Activated T-helper 2 cell treated with anti-CD3 and anti-CD28 coated beads, Interferon-gamma antibody, Interleukin-2, Interleukin-4, amounts not matched to agents 10 μg/mL and 5 μg/mL and 100 μg/mL, durations not matched to agents 14 hours and 24 hours and 36 hours (primary cell): ENCODE results near the gene EIF5B. TPM values are rescaled to one million over a fixed set of nuclear protein-coding genes. Genes with fewer than 3 reads are reported as not detected.

Experiments
- DNase-seq: peaks from one replicate; pipeline ENCODE4 v3.0.0; 2021; ENCODE audit warnings: low spot score
- H3K27ac Mint-ChIP-seq: one replicate; pipeline ENCODE4 v1.8.0; 2021; ENCODE audit warnings: mixed read lengths
- H3K27me3 Mint-ChIP-seq: one replicate; pipeline ENCODE4 v1.8.0; 2021; ENCODE audit warnings: low read depth, mixed read lengths
- H3K36me3 Mint-ChIP-seq: one replicate; pipeline ENCODE4 v1.8.0; 2021; ENCODE audit warnings: low read depth, mixed read lengths
- H3K4me1 Mint-ChIP-seq: one replicate; pipeline ENCODE4 v1.8.0; 2021; ENCODE audit warnings: low read depth, mixed read lengths
- H3K4me3 Mint-ChIP-seq: one replicate; pipeline ENCODE4 v1.8.0; 2021; ENCODE audit warnings: low read depth, mild to moderate bottlenecking, moderate library complexity, mixed read lengths
- H3K9me3 Mint-ChIP-seq: one replicate; pipeline ENCODE4 v1.8.0; 2021; ENCODE audit warnings: mixed read lengths
- intact Hi-C: fragments of 100-400 bp; cut with micrococcal nuclease; formaldehyde crosslinking; loops from one replicate; pipeline ENCODE4 v1.15.1; 2023
- total RNA-seq: library from RNA; stranded (reverse); gene quantifications from 2 replicates; pipeline ENCODE4 v1.2.3, GENCODE V29; 2022

EIF5B gene
- total RNA-seq, 1 donor from 2014 or later = 81.0 TPM

- Mint-ChIP-seq H3K27ac (peak overlapping the region; percentile 57), H3K9me3 (no peaks in the 10 kb centered on the region), H3K27me3 (no peaks in the 10 kb centered on the region), H3K36me3 (peaks cover 33% of the 10 kb centered on the region), H3K4me3 (no peak overlapping the region), H3K4me1 (peaks cover 11% of the 10 kb centered on the region)
- no peak for DNase-seq
- intact Hi-C loops = no loop called here
Measured at GRCh38 chr2:99430614-99431291, 93.6 kb downstream of the EIF5B start.

- no peaks in the 10 kb centered on the region for H3K27me3 Mint-ChIP-seq
- no peak for DNase-seq
- intact Hi-C loops = no loop called here
- H3K4me3 Mint-ChIP-seq = no peak overlapping the region
- H3K36me3 Mint-ChIP-seq = peaks cover 33% of the 10 kb centered on the region
- peaks cover 11% of the 10 kb centered on the region for H3K4me1 Mint-ChIP-seq
- no peak overlapping the region for H3K27ac Mint-ChIP-seq
- H3K9me3 Mint-ChIP-seq = no peaks in the 10 kb centered on the region
Measured at GRCh38 chr2:99431587-99432275, 94.5 kb downstream of the EIF5B start.

GRCh38 chr2:99433340-99433739 lies 96.2 kb downstream of the EIF5B start:
- Mint-ChIP-seq H3K27me3 (no peaks in the 10 kb centered on the region), H3K9me3 (no peaks in the 10 kb centered on the region), H3K36me3 (peaks cover 26% of the 10 kb centered on the region), H3K27ac (no peak overlapping the region), H3K4me1 (peaks cover 11% of the 10 kb centered on the region), H3K4me3 (no peak overlapping the region)
- intact Hi-C loops = no loop called here
- DNase-seq = no peak

GRCh38 chr2:99436874-99437273 lies 99.7 kb downstream of the EIF5B start:
- H3K27ac Mint-ChIP-seq = no peak overlapping the region
- no peak overlapping the region for H3K4me3 Mint-ChIP-seq
- no peak for DNase-seq
- H3K27me3 Mint-ChIP-seq = no peaks in the 10 kb centered on the region
- H3K9me3 Mint-ChIP-seq = no peaks in the 10 kb centered on the region
- peaks cover 2% of the 10 kb centered on the region for H3K4me1 Mint-ChIP-seq
- H3K36me3 Mint-ChIP-seq = peaks cover 26% of the 10 kb centered on the region
- intact Hi-C loops = no loop called here

GRCh38 chr2:99439971-99440505 lies 102.8 kb downstream of the EIF5B start:
- peaks cover 27% of the 10 kb centered on the region for H3K36me3 Mint-ChIP-seq

GRCh38 chr2:99442837-99443236 lies 105.6 kb downstream of the EIF5B start:
- H3K4me1 Mint-ChIP-seq = peaks cover 10% of the 10 kb centered on the region

More at GRCh38 chr2:99439971-99440505, 102.8 kb downstream of the EIF5B start:
- H3K9me3 Mint-ChIP-seq = no peaks in the 10 kb centered on the region
- no peak overlapping the region for H3K4me3 Mint-ChIP-seq
- intact Hi-C loops = no loop called here
- no peak overlapping the region for H3K27ac Mint-ChIP-seq
- no peak for DNase-seq
- no peaks in the 10 kb centered on the region for H3K27me3 Mint-ChIP-seq
- H3K4me1 Mint-ChIP-seq = peaks cover 7% of the 10 kb centered on the region

GRCh38 chr2:99444222-99444621 lies 107.0 kb downstream of the EIF5B start:
- H3K4me3 Mint-ChIP-seq = no peak overlapping the region
- intact Hi-C loops = no loop called here
- H3K9me3 Mint-ChIP-seq = no peaks in the 10 kb centered on the region
- H3K36me3 Mint-ChIP-seq = peaks cover 28% of the 10 kb centered on the region
- H3K4me1 Mint-ChIP-seq = peaks cover 14% of the 10 kb centered on the region
- H3K27me3 Mint-ChIP-seq = no peaks in the 10 kb centered on the region
- no peak overlapping the region for H3K27ac Mint-ChIP-seq
- no peak for DNase-seq

More at GRCh38 chr2:99442837-99443236, 105.6 kb downstream of the EIF5B start:
- no peak for DNase-seq
- no peak overlapping the region for H3K4me3 Mint-ChIP-seq
- H3K27ac Mint-ChIP-seq = no peak overlapping the region
- intact Hi-C loops = no loop called here
- peaks cover 27% of the 10 kb centered on the region for H3K36me3 Mint-ChIP-seq
- no peaks in the 10 kb centered on the region for H3K9me3 Mint-ChIP-seq
- no peaks in the 10 kb centered on the region for H3K27me3 Mint-ChIP-seq

GRCh38 chr2:99445065-99445464 lies 107.9 kb downstream of the EIF5B start:
- Mint-ChIP-seq H3K27me3 (no peaks in the 10 kb centered on the region), H3K4me3 (no peak overlapping the region), H3K9me3 (no peaks in the 10 kb centered on the region), H3K4me1 (peaks cover 14% of the 10 kb centered on the region), H3K36me3 (peaks cover 27% of the 10 kb centered on the region), H3K27ac (no peak overlapping the region)
- no peak for DNase-seq
- intact Hi-C loops = no loop called here

GRCh38 chr2:99448556-99448955 lies 111.4 kb downstream of the EIF5B start:
- Mint-ChIP-seq H3K9me3 (no peaks in the 10 kb centered on the region), H3K4me3 (no peak overlapping the region), H3K4me1 (peaks cover 14% of the 10 kb centered on the region), H3K36me3 (peaks cover 35% of the 10 kb centered on the region), H3K27ac (no peak overlapping the region), H3K27me3 (no peaks in the 10 kb centered on the region)
- intact Hi-C loops = no loop called here
- DNase-seq = no peak

- peaks cover 45% of the 10 kb centered on the region for H3K36me3 Mint-ChIP-seq
- no peak for DNase-seq
- H3K9me3 Mint-ChIP-seq = no peaks in the 10 kb centered on the region
- H3K4me3 Mint-ChIP-seq = no peak overlapping the region
- no peak overlapping the region for H3K27ac Mint-ChIP-seq
- H3K27me3 Mint-ChIP-seq = no peaks in the 10 kb centered on the region
- intact Hi-C loops = no loop called here
- peaks cover 7% of the 10 kb centered on the region for H3K4me1 Mint-ChIP-seq
Measured at GRCh38 chr2:99450199-99450598, 113.0 kb downstream of the EIF5B start.

Other genes with a start within 250 kb of the EIF5B start
- 0.16 TPM in 1 of 2 replicates, not detected in the other for gene C2orf15, start 195.7 kb upstream of the EIF5B start, total RNA-seq
- gene TSGA10, start 182.4 kb upstream of the EIF5B start, total RNA-seq = 3.3 and 3.4 TPM in 2 replicates
- 3.4 and 3.5 TPM in 2 replicates for gene LIPT1, start 182.4 kb upstream of the EIF5B start, total RNA-seq
- gene MITD1, start 156.3 kb upstream of the EIF5B start, total RNA-seq = 49.7 and 52.4 TPM in 2 replicates
- gene MRPL30, start 156.2 kb upstream of the EIF5B start, total RNA-seq = 27.6 and 29.4 TPM in 2 replicates
- gene LYG2, start 81.7 kb upstream of the EIF5B start, total RNA-seq = not detected in 2 replicates
- gene LYG1, start 36.2 kb upstream of the EIF5B start, total RNA-seq = 2.0 and 2.2 TPM in 2 replicates
- 36.2 and 37.0 TPM in 2 replicates for gene TXNDC9, start 1.1 kb upstream of the EIF5B start, total RNA-seq
- gene REV1, start 152.6 kb downstream of the EIF5B start, total RNA-seq = 39.4 and 41.3 TPM in 2 replicates